GM18517 (cell line): ENCODE results near the gene HCFC2.
"Not testable (repeated sequence)": the region's sequence is repeated elsewhere in the genome, so short reads cannot be mapped to it uniquely, and the experiment has no call there.

ENCODE experiments used
- ATAC-seq: cut with Tn5 transposase; IDR thresholded peaks from one replicate; pipeline ENCODE4 v1.9.1; 2021; ENCODE audit warnings: mild to moderate bottlenecking, moderate library complexity; ENCODE audit not compliant: unreplicated experiment

The HCFC2 gene

GRCh38 chr12:104064031-104064841 lies at the start of gene HCFC2:
Gene HCFC2 (plus strand): TSS chr12:104064531. CDS start chr12:104064561, 30 bp downstream.
- ATAC-seq: peak; percentile 83

GRCh38 chr12:104021862-104022261 lies 42.5 kb upstream of the HCFC2 start:
- ATAC-seq: not testable (repeated sequence)

- no peak for ATAC-seq
Observed at GRCh38 chr12:104022786-104023185, 41.5 kb upstream of the HCFC2 start.

GRCh38 chr12:104023710-104024109 lies 40.6 kb upstream of the HCFC2 start:
- no peak for ATAC-seq

GRCh38 chr12:104024348-104024747 lies 40.0 kb upstream of the HCFC2 start:
- ATAC-seq: no peak

GRCh38 chr12:104025771-104026170 lies 38.6 kb upstream of the HCFC2 start:
- ATAC-seq: no peak

- ATAC-seq: no peak
Observed at GRCh38 chr12:104026841-104027599, 37.3 kb upstream of the HCFC2 start.

GRCh38 chr12:104030596-104030995 lies 33.7 kb upstream of the HCFC2 start:
- not testable (repeated sequence) for ATAC-seq

- not testable (repeated sequence) for ATAC-seq
Observed at GRCh38 chr12:104036143-104036542, 28.2 kb upstream of the HCFC2 start.

GRCh38 chr12:104039769-104040168 lies 24.6 kb upstream of the HCFC2 start:
- ATAC-seq: not testable (repeated sequence)

GRCh38 chr12:104042580-104042979 lies 21.8 kb upstream of the HCFC2 start:
- no peak for ATAC-seq

GRCh38 chr12:104044158-104044557 lies 20.2 kb upstream of the HCFC2 start:
- no peak for ATAC-seq

- no peak for ATAC-seq
Observed at GRCh38 chr12:104046306-104046705, 18.0 kb upstream of the HCFC2 start.

GRCh38 chr12:104048162-104048561 lies 16.2 kb upstream of the HCFC2 start:
- no peak for ATAC-seq

GRCh38 chr12:104048811-104049210 lies 15.5 kb upstream of the HCFC2 start:
- ATAC-seq: no peak

- ATAC-seq: no peak
Observed at GRCh38 chr12:104049278-104049902, 14.9 kb upstream of the HCFC2 start.

- no peak for ATAC-seq
Observed at GRCh38 chr12:104049903-104050356, 14.4 kb upstream of the HCFC2 start, which contains the start of gene GLT8D2. Gene GLT8D2 (minus strand): TSS chr12:104050187. CDS start chr12:104019648, 30,539 bp downstream.

GRCh38 chr12:104050436-104050835 lies 13.9 kb upstream of the HCFC2 start:
- no peak for ATAC-seq

- ATAC-seq: no peak
Observed at GRCh38 chr12:104054681-104055346, 9.5 kb upstream of the HCFC2 start.

- ATAC-seq: no peak
Observed at GRCh38 chr12:104055686-104056388, 8.5 kb upstream of the HCFC2 start.
